ENCODE measurements around the gene IFI44. TPM values are rescaled to one million over a fixed set of nuclear protein-coding genes. Genes with fewer than 3 reads are reported as not detected.

IFI44 gene
- total RNA-seq, 1 donor from 2014 or later: 80.5 TPM

DNA sequence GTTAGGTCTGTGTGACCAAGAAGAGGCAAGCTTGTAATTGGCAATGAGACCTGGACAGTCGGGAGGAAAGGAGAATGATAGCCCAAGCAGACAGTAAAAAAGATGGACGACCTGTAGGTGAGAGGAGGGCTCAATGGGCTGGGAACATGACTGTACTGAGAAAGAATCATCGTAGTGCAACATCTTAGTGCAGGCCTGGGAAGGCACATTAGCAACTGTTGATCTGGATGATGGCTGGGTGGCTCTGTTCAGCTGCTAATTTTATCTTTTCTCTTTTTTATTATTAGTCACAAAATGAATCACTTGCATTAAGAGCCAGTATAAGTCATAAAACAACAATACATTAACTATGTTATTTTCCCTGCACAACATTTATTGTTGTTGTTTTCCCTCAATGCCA lies 32.9 kb downstream of the IFI44 start:
- intact Hi-C loops (cut with DNase I): no loop called here
- Histone ChIP-seq H3K9me3 (no peaks in the 10 kb centered on the region), H3K4me3 (no peak overlapping the region), H3K4me1 (no peaks in the 10 kb centered on the region), H3K27ac (no peak overlapping the region), H3K36me3 (no peaks in the 10 kb centered on the region), H3K27me3 (ENCODE audit: low read depth) (no peaks in the 10 kb centered on the region)
- TF ChIP-seq, protein P1, sequence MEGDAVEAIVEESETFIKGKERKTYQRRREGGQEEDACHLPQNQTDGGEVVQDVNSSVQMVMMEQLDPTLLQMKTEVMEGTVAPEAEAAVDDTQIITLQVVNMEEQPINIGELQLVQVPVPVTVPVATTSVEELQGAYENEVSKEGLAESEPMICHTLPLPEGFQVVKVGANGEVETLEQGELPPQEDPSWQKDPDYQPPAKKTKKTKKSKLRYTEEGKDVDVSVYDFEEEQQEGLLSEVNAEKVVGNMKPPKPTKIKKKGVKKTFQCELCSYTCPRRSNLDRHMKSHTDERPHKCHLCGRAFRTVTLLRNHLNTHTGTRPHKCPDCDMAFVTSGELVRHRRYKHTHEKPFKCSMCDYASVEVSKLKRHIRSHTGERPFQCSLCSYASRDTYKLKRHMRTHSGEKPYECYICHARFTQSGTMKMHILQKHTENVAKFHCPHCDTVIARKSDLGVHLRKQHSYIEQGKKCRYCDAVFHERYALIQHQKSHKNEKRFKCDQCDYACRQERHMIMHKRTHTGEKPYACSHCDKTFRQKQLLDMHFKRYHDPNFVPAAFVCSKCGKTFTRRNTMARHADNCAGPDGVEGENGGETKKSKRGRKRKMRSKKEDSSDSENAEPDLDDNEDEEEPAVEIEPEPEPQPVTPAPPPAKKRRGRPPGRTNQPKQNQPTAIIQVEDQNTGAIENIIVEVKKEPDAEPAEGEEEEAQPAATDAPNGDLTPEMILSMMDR (IDR thresholded peaks at IDR 0.05): no peak
- DNase-seq: no peak
- ATAC-seq: no peak

DNA sequence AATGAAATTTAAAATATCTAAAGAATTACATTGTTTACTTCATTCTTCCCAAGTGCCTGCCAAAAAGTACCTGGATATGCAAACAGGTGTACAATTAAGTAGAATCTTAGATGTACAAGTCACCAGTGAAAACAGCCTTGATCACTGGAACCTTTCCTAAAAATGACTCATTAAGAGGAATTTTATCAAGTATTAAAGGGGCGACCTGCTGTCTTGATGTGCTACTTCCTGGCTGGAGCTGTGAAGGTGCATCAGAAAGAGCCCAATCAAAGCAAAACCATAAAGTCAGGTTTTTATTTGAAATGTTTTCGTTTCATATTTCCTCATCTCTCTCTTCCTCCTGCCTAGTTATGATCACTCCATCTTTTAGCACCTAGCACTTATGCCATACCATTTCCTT lies 33.4 kb downstream of the IFI44 start:
- no peak for ATAC-seq
- intact Hi-C loops (cut with DNase I): no loop called here
- TF ChIP-seq, protein P1 (IDR thresholded peaks at IDR 0.05): no peak
- H3K4me1 ChIP-seq: no peaks in the 10 kb centered on the region
- H3K27ac ChIP-seq: no peak overlapping the region
- no peaks in the 10 kb centered on the region for H3K27me3 ChIP-seq (ENCODE audit: low read depth)
- no peaks in the 10 kb centered on the region for H3K36me3 ChIP-seq
- no peak for DNase-seq
- H3K9me3 ChIP-seq: no peaks in the 10 kb centered on the region
- no peak overlapping the region for H3K4me3 ChIP-seq

DNA sequence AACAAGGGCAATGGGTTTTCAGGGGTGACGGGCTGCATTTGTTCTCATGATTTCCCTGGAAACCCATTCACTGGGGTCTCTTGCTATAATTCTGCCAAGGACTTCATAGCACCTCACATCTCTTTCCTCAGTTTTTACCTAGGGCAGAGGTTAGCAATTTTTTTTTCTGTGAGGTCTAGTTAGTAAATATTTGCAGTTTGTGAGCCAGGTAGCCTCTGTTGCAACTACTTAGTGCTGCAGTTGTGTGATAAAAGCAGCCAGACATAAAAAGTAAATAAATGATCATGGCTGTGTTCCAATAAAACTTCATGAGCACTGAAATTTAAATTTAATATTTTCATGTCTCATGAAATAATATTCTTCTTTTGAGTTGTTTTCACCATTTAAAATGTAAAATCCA lies 37.7 kb downstream of the IFI44 start:
- ATAC-seq (no peak), DNase-seq (no peak)
- Histone ChIP-seq H3K36me3 (no peaks in the 10 kb centered on the region), H3K4me3 (no peak overlapping the region), H3K4me1 (no peaks in the 10 kb centered on the region), H3K27ac (no peak overlapping the region), H3K27me3 (ENCODE audit: low read depth) (no peaks in the 10 kb centered on the region), H3K9me3 (no peaks in the 10 kb centered on the region)
- intact Hi-C loops (cut with DNase I): no loop called here
- TF ChIP-seq, protein P1 (IDR thresholded peaks at IDR 0.05): no peak

DNA sequence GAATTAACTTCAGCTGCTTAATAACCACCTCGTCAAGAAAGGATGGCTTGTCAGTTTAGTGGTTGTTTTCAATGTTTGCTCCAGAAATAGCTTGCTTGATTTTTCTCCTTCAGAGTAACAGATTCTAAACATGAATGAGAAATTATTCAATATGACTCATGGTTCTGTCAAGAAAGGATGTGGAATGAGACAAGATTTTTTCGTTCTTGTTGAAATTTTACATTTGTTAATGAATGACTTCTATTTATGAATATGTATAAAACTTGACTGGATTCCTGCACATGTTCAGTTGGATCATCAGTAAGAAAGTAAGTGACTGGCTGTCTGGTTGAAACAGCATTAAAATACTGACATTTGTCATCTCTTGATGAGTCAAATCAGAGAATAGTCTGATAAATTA lies 38.3 kb downstream of the IFI44 start:
- no peak overlapping the region for H3K4me3 ChIP-seq
- no peaks in the 10 kb centered on the region for H3K36me3 ChIP-seq
- H3K27ac ChIP-seq: no peak overlapping the region
- no peak for DNase-seq
- no peaks in the 10 kb centered on the region for H3K9me3 ChIP-seq
- no peaks in the 10 kb centered on the region for H3K4me1 ChIP-seq
- TF ChIP-seq, protein P1 (IDR thresholded peaks at IDR 0.05): no peak
- intact Hi-C loops (cut with DNase I): no loop called here
- H3K27me3 ChIP-seq (ENCODE audit: low read depth): no peaks in the 10 kb centered on the region
- no peak for ATAC-seq

DNA sequence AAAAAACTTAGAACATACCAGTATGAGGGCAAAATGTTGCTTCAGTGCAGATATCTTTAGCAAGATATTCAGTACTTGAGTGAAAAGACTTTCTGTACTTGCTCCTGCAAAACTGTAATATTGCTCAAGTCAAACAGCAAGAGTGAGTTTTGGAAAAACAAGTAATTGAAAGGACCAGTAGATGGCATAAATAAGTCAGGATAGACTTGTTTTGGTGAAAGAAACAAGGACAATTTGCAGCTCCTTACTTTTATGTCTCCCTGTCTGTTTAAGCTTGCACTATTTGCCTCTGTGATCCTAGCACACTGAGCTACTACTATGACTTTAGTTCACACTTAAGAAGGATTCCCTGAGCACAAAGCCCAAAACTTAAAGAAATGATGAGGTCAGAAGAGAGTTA lies 39.1 kb downstream of the IFI44 start:
- H3K27me3 ChIP-seq (ENCODE audit: low read depth): no peaks in the 10 kb centered on the region
- H3K27ac ChIP-seq: no peak overlapping the region
- intact Hi-C loops (cut with DNase I): no loop called here
- TF ChIP-seq, protein P1 (IDR thresholded peaks at IDR 0.05): no peak
- ATAC-seq: no peak
- no peaks in the 10 kb centered on the region for H3K4me1 ChIP-seq
- no peaks in the 10 kb centered on the region for H3K9me3 ChIP-seq
- DNase-seq: no peak
- no peak overlapping the region for H3K4me3 ChIP-seq
- H3K36me3 ChIP-seq: no peaks in the 10 kb centered on the region

DNA sequence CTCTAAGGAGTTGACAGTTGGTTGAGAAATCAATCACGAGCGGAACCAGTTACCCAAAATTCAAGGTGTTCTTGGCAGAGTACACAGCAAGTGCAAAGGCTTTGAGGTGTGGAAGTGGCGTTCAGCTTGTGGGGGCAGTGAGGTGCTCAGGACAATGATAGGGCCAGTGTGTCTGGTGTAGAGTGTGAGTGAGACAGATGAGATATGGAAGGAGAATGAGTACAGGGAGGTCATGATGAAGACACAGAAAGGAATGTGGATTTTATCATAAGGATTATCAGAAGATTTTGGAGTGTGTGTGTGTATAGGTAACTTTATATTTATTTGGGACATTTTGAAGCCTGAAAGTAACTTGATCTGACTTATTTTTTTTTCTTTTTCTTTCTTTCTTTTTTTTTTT lies 40.9 kb downstream of the IFI44 start:
- H3K27me3 ChIP-seq (ENCODE audit: low read depth): no peaks in the 10 kb centered on the region
- DNase-seq (no peak), ATAC-seq (no peak)
- TF ChIP-seq, protein P1 (IDR thresholded peaks at IDR 0.05): no peak
- H3K9me3 ChIP-seq: no peaks in the 10 kb centered on the region
- no peaks in the 10 kb centered on the region for H3K36me3 ChIP-seq
- no peak overlapping the region for H3K27ac ChIP-seq
- intact Hi-C loops (cut with DNase I): no loop called here
- H3K4me3 ChIP-seq: no peak overlapping the region
- no peaks in the 10 kb centered on the region for H3K4me1 ChIP-seq

All from lower lobe of right lung (tissue), 2 donors.